NCI-H2196 treated with DMSO at 0.1 percent for 48 hours (cell line): ENCODE results near the gene FLII.
"Not testable (repeated sequence)": the region's sequence is repeated elsewhere in the genome, so short reads cannot be mapped to it uniquely, and the experiment has no call there.

ENCODE experiments used
- DNase-seq: peaks from one replicate; lab custom pipeline; 2025; ENCODE audit not compliant: unreplicated experiment; lab: John Stamatoyannopoulos, UW

FLII gene

DNA sequence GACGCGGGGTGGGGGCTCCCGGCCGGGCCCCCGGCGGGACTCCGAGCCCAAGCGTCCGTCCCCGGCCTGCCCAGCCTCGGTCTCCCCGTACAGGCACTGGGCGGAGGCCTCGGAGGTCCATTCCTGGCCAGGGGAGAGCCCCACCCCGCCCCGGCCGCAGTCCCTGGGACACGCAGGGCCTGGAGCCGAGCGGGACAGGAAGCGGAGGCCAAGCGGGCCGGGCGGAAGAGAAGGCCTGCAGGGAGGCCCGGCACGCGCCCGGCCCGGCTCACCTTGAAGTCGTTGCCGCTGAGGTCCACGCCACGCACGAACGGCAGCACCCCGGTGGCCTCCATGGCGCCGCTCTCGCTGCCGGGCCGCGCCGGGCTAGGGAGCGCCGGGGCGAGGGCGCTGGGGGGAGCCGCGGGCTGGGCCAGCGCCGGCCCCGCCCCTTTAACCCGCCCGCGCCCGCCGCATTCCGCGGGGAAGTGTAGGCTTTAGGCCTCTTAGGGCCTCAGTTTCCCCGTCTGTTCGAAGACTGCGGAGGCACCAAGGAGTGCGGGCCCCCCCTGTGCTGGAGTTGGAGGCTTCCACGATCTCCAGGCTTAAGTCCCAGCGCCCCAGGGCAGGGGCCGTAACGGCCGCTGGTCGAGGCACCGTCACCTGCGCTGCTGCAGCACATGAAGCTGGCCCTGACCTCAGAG lies at the start of gene FLII:
FLII (minus strand) TSS at position 383 of the 683 bp plus-strand sequence; CDS start at position 335, 48 bp downstream.
- no peak for DNase-seq

DNA sequence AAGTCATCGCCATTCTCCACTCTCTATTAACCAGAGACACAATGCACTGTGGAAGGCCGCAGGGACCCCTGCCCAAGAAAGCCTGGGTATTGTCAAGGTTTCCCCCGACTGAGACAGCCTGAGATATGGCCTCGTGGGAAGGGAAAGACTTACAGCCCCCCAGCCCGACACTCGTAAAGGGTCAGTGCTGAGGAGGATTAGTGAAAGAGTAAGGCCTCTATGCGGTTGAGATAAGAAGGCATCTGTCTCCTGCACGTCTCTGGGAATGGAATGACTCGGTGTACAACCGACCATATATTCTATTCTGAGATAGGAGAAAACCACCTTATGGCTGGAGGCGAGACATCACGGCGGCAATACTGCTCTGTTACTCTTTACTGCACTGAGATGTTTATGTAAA lies 44.7 kb upstream of the FLII start:
- not testable (repeated sequence) for DNase-seq

DNA sequence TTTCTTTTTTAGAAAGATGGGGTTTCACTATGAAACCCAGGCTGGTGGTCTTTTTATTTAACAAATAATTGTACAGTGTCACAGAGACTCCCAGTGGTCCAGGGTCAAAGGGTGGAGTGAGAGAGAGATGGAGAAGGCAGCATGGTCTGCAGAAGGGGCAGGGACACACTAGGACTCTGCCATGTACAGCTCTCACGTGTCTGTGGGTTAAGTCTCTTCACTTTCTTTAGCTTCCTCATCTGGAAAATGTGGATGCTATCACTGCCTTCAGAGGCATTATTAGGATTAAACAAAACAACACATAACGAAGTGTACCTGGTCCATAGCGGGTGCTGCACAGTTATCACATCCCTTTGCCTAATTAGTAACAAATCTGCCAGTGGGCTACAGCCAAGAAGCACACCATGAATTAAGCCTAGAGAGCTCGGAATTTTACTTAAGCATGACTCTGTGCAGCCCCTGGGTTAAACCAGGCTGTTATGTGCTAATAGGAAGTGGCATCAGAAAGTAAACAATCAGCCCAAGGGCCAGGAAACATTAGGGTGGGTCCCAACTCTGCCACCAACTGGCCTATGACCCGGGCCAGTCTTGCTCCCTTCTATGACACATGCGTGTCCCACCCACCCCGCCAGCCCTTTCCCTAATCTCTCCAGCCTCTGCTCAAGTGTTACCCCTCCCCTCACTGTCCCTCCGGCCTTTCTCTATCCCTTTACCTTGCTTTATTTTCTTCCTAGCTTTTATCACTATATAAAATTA lies 42.4 kb upstream of the FLII start:
- DNase-seq: no peak

DNA sequence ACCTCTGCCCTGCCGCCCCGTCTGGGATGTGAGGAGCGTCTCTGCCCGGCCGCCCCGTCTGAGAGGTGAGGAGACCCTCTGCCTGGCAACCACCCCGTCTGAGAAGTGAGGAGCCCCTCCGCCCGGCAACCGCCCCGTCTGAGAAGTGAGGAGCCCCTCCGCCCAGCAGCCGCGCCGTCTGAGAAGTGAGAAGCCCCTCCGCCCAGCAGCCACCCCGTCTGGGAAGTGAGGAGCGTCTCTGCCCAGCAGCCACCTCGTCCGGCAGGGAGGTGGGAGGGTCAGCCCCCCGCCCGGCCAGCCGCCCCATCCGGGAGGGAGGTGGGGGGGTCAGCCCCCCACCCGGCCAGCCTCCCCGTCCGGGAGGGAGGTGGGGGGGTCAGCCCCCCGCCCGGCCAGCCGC lies 39.5 kb upstream of the FLII start:
- DNase-seq: not testable (repeated sequence)

DNA sequence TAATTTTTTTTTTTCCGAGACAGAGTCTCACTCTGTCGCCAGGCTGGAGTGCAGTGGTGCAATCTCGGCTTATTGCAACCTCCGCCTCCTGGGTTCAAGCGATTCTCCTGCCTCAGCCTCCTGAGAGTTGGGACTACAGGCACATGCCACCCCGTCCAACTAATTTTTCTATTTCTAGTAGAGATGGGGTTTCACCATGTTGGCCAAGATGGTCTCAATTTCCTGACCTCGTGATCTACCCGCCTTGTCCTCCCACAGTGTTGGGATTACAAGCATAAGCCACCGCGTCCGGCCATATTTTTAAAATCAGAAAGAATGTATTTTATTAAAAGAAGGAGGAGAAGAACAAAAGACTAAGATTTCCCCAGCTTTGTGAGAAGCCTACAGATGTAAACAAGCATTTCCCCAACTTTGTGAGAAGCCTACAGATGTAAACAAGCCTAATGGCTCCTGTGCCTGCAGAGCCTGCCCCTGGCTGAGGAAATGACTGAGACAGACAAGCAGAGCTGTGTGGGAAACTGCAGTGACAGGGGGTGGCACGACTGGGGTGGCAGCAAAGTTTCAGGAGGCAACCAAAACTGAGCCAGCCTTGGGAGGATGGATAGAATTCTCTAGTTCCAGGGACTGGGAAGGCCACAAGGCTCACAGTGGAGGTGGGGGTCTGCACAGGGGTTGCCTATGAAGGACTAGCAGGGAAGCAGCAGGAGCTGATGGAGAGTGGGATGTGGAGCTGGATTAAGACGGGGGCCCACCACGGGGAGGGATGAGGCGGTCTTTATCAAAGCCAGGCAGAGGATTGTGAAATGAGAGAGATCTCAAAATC lies 33.4 kb upstream of the FLII start:
- DNase-seq: no peak

DNA sequence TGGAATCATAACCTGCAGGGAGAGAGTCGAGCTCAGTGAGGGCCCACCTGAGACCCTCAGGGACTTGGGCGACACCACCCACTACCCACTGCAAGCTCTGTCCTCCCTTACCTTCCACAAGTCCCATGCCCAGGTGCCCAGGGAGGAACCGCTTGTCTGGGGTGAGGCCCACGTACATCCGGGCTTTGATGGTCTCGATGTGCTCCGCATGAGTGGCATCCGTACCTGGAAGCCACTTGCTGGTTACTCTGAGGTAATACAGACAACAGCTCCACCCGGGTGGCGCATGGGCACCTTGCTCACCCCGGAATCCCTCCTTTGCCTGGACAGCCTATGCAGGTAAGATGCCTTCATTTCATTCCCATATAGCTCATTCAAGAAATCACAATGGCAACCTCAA lies 26.8 kb upstream of the FLII start:
- no peak for DNase-seq

DNA sequence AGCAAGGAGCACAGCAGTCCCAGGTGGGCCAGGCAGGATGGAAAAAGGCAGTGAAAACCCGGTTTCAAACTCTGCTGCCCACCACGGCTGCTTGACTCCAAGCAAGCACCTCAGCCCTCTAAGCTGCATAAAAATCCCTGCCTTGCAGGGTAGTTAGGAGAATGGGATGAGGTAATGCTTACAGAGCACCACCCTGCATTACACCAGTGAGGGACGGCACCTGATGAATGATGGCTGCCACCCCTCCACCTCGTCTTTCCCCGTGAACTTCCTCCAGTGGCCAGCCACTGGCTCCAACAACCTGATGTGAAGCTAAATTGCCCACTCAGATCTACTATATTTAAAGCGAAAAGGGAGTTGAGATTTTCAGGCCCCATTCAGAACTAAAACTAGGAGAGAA lies 23.2 kb upstream of the FLII start:
- no peak for DNase-seq

DNA sequence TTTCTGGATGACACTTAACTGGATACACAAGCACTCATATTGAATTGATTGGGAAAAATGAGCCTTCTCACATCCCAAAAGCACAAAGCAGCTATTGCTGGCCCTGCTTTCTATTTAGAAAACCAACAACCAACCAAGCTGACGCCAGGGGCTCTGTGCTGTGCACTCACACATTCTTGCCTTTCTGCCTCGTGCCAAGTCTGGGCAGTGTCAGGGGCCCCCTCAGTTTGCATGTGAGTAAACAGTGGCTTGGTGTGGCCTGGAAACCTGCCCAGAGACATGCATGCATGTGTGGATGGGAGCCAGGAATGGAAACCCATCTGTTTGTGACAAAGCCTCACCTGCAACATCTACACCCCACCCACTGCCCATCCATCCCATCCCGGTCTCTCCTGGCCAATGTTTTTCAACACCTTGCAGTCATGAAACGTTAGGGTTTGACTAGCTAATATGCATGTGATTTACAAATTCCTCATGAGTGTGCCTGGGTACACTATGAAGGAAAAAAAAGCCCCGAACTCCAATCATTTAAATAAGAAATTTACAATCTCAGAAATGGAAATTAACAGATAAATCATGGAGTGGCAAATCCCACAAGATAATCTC lies 22.3 kb upstream of the FLII start:
- DNase-seq: no peak

DNA sequence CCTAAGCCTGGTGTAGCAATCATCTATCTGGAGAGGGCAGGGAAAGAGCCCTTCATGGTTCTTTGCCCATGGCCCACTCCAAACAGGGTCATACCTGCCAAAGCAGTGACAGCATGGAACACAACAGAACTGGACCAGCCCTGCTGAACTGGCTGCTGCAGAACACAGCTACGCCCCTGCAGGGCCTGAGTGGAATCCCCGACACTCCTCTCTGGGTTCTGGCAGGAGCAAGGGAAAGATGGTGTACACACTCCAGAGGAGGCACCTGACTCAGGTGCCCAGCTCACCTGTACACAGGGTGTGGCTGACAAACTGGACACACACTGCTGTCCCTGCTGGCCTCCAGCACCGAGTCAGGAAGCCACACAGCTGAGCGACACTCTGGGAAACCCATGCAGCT lies 21.7 kb upstream of the FLII start:
- DNase-seq: no peak

DNA sequence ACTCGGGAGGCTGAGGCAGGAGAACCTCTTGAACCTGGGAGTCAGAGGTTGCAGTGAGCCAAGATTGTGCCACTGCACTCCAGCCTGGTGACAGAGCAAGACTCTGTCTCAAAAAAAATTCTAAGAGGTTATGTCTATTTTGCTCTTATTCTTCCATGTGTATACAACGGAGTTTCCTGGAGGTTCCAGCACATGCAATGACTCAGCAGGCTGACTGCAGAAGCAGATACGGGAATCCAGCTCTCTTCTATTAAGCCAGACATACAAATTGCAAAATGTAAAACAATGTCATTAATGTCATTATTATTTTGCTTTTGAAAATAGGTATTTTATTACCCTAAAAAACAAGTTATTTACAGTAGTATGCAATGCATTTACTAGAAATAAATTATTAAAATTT lies 20.3 kb upstream of the FLII start:
- no peak for DNase-seq

DNA sequence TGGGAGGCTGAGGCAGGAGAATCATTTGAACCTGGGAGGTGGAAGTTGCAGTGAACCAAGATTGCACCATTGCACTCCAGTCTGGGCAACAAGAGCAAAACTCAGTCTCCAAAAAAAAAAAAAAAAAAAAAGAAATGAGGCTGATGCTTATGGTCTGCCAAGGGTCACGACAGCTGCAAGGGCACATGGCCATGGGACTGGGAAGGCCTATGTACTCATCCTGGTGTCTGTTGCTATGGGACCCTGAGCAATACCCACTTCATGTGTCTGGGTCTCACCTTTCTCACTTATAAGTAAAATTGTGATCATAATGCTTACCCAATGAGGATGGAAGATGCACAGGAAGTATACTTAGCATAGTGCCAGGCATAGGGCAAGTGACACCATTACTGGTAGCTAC lies 18.5 kb upstream of the FLII start:
- no peak for DNase-seq

DNA sequence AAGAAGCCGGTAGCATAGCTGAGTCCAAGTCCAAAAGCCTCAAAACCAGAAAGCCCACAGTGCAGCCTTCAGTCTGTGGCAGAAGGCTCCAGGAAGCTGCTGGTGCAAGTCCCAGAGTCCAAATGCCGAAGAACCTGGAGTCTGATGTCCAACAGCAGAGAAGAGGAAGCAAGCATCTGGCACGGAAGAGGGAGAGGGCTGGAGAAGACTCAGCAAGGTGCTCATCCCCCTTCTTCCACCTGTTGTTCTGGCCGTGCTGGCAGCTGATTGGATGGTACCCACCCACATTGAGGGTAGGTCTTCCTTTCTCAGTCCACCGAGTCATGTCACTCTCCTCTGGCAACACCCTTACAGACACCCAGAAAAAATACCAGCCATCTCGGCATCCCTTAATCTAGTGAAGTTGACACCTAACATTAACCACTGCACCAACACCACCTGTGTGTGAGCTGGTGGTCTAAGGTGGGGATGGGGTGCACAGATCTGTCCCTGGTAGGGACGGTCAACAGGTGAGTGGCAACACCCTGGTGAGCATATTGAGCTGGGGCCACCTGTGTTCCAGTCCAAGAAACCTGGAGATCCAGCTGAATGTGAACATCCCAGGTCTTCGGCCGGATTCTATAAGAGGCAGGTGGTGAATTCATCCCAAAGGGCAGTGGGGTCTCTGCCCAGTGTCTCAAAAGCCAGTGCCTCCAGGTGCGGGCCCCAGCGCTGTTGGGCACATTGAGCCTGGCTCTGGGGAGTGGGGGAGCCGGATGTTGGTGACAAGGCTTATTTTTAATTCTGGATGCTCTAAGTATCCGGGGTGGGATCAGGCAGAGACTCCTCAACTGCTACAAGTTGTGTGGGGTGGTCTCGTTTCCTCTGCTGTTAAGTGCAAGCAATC lies 11.8 kb upstream of the FLII start:
- DNase-seq: no peak

DNA sequence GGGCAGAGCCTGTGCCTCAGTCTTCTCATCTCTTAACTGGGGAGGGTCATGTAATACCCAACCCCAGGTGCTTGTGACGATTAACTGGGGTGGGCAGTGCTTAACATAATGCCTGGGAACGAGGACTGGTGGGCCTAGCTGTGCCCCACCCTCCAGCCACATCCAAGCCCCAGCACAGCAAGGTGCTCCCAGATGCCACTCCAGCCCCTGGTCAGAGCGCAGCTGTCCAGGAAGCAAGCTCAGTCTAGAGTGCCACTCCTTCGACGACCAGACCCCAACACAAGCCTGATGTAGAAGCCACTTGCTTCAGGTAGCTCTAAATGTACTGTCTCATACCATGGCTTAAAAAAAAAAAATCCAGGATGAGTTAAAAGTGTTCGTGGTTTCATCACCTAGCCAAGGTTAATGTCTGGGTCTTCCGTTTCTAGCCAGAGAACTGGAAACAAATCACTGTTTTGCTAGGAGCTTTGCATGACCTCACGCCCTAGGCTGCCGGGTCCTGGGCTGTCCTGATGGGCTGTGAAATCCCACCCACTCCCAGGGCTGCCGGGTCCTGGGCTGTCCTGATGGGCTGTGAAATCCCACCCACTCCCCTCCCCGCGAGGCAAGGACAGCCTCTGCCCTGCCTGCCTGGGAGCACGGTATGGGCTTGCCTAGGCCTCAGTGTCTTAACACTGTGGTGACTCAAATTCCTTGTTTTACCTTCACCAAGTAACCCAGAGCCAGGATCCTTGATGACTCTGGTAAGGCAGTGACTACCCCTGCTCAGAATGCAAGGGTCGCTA lies 9.6 kb upstream of the FLII start:
- DNase-seq: no peak

DNA sequence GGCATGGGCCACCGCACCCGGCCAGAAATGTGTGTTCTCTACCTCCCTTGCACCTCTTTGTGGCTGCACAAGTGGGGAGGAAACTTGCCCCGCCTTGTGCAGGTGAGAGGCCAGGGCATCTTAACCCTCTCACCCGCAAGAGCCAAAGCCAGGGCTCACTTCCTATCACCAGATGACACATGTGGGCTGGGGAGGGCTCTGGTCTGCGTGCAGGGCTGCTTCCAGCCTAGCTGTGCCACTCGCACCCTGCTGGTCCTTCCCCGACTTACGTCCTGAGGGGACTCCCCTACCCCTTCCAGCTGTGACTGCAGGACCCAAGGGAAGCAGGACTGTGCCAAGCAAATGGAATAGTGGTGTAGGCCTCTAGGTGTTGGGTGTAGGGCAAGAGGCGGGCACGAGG lies 8.8 kb upstream of the FLII start:
- DNase-seq: no peak

DNA sequence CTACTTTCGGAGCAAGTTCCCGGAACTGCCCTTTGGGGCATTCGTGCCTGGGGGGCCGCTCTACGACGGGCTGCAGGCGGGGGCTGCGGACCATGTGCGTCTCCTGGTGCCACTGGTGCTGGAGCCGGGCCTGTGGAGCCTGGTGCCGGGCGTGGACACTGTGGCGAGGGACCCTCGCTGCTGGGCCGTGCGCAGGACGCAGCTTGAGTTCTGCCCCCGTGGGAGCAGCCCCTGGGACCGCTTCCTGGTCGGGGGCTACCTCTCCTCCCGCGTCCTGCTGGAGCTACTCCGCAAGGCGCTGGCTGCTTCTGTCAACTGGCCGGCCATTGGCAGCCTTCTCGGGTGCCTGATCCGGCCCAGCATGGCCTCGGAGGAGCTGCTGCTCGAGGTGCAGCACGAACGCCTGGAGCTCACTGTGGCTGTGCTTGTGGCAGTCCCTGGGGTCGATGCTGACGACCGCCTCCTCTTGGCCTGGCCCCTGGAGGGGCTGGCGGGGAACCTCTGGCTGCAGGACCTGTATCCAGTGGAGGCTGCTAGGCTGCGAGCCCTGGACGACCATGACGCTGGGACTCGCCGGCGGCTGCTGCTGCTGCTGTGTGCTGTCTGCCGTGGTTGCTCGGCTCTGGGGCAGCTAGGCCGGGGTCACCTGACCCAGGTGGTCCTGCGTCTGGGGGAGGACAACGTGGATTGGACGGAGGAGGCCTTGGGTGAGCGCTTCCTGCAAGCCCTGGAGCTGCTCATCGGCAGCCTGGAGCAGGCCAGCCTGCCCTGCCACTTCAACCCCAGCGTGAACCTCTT lies 5.5 kb upstream of the FLII start:
- no peak for DNase-seq

DNA sequence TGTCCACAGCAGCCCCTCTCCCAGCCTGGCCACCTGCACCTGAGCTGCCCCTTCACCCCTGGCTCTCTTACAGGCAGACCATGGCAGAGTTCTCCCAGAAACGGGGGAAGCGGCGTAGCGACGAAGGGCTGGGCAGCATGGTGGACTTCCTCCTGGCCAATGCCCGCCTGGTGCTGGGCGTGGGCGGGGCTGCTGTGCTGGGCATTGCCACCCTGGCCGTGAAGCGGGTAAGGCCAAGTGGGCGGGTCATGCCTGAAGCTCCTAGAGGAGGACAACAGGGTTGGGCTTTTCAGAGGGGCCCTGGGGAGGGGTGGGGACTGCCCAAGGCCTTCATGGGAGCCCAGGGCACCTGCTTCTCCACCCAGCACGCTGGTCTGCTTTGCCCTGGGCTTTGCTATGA lies 4.1 kb upstream of the FLII start:
- DNase-seq: no peak

DNA sequence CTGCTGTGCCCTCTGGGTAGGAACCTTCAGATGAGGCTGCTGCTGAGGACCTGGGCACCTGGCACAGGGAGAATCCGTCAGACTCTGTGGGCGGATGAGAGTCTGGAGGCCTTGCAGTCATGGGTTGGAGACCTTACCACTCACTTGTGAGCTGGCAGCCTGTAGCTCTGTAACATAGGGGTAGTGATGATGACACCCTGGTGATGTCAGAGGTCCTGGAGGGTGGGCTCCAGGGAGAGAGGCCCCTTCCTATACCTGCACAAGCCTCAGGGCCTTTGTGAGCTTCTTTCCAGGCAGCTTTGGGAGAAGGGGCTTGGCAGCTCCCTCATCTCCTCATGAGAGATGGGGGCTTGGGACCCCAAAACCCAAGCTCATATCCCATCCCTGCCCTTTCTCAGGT lies 3.6 kb upstream of the FLII start:
- no peak for DNase-seq

DNA sequence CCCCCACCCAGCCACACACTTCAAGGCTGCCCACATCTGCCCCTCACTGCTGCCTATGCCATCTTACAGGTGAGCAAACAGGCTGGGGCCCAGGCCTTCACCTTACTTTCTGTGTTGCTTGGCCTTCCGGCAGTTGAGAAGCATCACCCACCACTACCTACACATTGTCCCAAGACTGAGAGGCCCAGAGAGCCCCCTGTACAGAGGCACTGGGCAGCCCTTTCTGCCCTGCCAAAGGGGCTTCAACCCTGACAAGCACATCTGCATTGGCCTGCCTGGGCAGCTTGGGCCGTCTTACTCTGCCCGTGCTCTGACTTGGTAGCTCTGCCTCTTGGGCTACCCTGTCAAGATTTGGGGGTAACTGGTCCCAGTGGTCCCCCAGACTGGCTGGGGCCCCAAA lies 3.1 kb upstream of the FLII start:
- DNase-seq: no peak

DNA sequence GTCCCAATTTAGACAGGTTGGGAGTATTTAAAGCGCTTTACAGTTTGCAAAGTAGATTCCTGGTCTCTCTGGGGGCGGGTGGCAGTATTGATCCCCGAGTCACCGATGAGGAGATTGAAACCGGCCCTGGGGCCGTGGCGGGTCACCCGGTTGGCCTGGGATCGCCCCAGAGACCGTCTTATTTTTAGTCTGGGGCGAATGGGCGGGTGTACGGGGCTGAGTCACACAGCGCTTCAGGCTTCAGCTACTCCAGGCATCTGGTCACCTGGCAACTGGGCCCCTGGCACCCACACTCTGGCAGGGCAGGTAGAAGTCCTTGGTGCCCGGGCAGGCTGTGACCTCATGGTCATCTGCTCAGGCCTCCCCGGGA lies 2.6 kb upstream of the FLII start:
- DNase-seq: peak; percentile 14
